HG03439 (cell line): ENCODE results near the gene ASIC2.

Experiments used
- ATAC-seq: cut with Tn5 transposase; IDR thresholded peaks from one replicate; pipeline ENCODE4 v1.9.1; 2021; ENCODE audit warnings: mild to moderate bottlenecking, moderate library complexity; ENCODE audit not compliant: unreplicated experiment

Gene ASIC2

DNA sequence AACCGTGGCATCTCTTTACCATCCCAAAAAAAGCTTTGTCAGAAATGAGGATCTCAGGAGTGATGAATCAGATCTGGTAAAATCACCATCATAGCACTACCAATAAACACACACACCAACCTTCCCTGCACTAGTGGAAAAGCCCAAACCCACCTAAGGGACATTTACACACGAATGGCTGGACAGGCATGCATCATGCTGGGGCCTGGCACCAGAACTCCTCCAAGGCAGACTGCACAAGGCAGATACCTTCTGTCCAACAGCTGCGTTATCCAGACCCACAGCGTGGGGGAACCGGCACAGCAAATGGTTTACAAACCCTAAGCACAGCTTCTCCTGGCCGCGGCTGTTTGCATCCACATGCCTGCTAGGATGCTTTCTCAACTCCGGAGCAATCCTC, 2.8 kb downstream of the ASIC2 start:
- ATAC-seq, result no peak

DNA sequence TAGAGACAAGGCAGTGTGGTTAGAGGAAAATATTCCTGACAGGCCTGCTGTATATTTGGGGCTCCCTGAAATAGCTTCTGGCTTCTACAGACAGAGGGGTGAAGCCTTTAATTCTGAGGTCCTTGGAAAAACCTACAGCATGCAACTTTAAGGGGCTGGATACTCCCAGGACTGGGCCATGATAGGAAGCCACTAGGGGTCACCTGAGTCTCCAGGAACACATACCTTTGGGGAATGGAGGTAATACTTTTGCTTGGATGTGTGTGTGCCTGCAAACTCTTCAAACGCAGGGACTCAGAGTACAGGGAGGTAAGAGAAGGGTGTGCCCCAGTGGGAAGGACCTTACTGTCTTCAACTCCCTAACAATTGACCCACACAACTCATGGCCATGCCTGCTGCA, 4.1 kb downstream of the ASIC2 start:
- ATAC-seq, result no peak

DNA sequence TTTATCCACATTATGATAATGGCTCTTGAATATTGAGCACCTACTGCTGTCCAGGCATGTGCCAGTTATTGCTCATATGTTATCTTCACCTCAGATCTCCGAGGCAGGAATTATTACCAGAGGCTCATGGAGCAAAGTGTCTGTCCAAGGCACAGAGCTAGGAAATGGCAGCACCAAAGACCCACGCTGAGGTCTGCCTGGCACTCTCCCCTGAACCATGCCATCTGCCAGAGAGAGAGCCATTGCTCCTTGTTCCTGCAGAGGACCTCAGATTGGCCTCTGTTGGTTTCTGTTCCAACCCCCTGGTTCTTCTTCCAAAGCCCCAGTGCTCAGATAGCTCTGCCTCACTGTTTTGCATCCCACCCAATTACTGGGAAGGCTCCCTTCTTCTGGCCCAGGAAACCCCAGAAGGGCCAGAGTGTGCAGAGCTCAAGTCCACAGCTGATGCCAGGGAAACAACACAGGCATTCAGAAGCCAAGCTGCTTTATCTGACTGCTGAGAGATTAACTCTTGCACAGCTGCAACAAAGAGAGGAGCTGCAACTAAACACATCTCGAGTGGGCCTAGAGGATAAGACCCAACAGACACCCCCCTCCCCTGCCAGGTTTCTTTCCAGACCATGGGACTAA, 5.9 kb downstream of the ASIC2 start:
- no peak for ATAC-seq

DNA sequence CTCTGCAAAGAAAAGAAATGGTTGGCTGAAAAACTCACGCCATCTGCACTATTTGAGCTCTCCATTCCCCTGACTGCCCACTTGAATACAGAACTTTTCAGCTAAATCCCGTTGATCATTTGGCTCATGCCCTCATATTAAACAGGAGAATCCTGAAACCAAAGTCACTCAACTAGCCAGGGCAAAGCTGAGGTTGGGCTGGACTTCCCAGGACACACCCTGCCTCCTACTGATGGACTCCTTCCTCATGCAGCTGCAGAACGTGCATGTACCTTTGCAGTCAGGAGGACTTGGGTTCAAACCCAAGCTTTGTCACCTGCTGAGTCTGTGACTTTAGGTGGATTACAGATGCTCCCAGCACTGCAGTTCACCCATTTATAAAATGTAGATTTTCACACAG, 7.7 kb downstream of the ASIC2 start:
- ATAC-seq, result no peak

DNA sequence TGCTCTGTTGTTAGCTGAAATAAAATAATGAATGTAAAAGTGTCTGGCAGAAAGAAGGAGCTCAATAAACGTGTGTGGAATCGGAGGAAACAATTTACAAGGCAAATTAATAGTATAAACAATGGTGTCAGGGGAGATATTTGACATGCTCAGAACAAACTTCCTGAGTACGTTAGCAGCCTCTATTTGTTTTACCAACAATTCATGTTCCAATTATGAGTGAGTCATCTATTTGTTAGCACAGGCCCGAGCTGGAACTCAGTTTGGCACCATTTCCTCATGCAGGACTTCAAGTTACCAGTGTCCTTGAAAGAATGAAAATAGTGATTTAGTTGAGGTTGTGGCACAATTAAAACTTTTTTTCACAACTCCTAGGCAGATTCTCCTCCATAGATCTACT, 9.1 kb downstream of the ASIC2 start:
- ATAC-seq, result no peak

DNA sequence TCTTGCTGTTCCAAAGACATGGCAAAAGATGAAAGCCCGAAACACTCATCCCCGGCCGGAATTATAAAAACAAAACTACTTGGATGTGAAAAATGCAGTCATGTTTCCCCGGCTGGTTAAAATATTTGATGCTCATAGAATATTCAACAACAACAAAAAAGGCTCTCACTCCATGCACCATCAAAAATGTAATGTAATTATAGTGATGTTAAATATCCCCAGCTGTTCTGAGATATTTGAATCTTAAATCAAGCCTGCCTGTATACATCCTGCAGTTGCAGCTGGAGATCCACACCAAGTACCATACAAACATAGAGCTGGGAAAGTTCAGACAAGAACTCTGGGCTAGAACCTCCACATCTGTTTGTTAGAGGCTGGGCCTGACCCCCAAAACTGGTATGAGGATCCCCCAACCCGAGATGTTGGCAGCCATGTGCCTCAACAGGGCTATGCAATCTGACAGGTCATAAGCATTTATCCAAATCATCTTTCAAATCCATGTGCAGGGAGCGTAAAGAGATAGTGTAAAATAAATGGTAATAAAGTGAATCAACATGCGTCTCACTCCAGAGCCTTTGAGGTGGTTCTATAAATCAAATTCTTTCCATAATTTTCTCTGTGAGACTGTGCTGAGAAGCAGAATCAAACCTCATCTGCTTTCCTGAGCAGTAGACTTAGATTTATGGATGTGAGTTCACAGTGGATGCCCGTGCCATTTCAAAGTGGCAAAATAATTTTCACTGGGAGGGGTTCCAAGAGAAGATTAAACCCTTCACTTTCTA, 12.7 kb downstream of the ASIC2 start:
- ATAC-seq, result no peak

DNA sequence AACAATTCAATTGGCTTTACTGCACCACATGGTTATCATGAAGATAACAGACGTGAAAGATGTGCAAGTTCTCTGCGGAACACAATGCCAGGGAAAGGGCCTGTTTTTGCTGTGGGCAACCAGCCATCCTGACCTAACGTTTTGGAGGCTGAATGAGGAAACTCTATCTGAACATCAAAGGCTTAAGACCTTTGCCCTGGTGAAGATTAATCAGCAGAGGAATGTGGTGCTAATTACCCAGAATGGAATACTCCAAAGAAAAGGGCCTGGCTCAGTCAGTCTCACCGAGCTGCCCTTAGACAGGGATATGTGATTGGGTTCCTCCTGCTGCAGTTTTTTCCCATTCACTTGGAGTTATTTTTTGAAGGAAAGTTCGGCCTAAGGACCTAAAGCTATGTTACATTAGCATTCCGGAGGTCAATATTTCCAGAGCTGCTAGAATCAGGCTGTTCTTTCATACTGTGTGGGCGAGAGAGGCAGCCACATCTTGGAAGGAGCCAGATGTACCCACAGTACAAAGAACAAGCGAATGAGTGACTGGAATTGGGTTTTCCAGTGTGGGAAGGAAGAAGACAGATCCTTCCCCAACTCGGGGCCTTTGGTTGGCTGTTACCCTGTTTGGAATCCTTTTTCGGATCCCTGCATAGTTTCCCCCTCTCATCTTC, 15.5 kb downstream of the ASIC2 start:
- no peak for ATAC-seq

DNA sequence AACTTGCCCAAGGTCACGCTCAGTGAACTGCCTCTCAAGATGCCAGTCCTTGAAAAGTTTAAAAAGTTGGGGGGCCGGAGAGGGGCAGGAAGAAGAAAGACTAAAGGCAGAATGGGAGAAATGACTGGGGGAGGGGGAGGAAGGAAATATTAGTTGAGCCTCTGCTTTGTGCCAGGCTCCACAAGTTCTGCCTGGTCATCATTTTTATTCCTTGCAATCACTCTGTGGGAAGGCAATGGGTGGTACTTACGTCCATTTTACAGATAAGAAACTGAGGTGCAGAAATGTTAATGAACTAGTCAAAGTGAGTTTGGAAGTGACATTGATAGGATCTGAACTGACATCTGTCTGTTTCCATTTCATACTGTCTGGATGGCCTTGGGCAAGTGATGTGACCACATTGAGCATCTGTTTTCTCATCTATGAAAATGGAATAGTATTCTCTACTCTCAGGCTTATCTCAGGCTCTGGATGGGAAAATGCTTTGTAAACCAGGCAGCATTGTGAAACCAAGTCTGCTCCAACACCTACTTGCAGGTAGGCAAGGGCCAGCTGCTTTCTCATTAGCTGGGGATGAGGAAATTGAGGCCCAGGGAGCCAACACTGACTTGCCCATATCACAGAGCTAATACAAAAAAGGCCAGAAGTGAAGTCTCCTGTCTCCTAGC, 19.2 kb downstream of the ASIC2 start:
- no peak for ATAC-seq

DNA sequence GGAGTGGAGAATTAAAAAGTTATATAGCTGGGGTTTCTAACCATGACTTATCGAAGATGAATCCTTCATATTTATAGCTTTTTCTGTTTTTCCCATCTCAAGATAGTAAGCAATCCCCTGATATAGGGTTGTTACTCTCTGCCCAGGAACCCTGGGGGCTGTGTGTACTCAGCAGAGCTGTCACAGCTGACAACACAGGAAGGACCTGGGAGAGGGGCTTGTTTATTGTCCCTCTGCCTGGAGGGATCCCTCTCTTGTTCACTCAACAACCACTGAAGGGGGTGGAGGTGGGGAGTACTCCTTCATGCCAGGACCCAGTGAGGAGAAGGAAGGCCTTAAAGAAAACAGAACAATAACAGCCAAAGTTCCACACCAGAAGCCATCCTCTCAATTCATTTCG, 19.8 kb downstream of the ASIC2 start:
- no peak for ATAC-seq

DNA sequence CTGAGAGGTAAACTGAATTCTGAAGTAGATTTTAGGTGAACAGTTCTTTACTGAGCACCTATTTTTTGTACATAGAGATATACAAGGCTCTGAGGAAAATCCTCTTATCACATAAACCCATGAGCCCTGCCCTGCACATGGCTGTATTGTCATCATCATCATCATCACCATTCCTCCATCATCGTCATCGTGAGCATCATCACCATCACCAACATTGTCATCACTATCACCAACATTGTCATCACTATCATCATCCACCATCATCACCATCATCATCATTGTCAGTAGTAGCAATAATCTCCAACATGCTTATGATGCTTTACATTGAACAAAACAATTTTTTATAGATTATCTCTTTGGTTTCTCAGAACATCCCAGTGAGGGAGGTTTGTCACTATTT, 20.7 kb downstream of the ASIC2 start:
- ATAC-seq, result no peak

DNA sequence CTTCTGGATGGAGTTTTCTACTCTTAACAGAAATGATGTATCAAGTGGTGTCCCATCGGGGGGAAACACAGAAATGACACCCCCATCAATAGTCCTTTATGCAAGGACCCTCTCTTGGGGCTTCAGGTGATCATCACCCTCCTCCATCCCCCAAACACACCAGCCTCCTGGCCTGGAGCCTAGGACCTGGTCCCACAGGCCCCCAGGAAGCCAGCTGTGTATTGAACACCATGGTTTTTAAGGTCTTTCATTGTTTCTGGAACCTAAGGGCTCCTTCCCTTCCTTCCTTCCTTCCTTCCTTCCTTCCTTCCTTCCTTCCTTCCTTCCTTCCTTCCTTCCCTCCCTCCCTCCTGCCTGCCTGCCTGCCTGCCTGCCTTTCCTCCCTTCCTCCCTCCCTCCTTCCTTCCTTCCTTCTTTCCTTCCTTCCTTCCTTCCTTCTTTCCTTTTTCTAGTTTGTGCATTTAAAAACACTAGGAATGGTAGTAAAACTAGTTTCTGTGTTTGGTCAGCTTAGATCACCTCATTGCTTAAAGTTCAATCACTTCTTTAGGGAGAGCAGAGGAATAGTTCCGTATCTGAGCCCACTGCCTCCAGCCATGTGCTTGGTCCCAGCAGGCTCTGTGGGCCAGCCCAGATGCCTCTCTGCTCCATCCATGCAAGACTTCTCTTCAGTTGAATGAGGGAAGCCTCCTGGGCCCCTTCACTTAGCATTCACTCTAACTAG, 23.6 kb downstream of the ASIC2 start:
- ATAC-seq, result no peak

DNA sequence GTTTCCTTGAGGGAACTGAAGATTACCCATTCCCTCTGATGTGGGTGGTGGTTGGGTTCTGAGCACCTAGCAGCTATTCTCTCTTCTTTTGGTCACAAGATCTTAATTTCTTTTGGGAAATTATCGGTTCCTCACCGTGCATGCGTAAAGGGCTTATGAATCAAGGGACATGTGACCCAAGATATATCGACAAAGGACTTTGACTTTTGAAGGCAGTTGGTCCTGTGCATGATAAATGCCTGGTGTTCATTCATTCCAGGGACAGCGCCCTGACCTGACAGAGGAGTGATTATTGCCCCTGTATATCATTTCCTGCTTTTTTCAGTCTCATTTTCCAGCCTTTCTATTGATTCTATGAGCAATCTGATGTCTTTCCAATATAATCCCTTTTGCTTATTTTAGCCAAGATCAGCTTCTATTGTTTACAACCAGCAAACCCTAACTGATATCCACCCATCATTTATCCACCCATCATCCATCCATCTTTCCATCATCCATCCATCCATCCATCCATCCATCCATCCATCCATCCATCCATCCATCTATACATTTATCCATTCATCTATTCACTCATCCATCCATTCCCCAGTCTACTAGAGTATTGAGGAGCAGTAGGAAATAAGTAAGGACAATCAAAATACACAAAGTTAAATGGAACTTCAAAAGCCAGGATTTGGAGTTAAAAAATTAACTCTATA, 25.1 kb downstream of the ASIC2 start:
- ATAC-seq, result no peak

DNA sequence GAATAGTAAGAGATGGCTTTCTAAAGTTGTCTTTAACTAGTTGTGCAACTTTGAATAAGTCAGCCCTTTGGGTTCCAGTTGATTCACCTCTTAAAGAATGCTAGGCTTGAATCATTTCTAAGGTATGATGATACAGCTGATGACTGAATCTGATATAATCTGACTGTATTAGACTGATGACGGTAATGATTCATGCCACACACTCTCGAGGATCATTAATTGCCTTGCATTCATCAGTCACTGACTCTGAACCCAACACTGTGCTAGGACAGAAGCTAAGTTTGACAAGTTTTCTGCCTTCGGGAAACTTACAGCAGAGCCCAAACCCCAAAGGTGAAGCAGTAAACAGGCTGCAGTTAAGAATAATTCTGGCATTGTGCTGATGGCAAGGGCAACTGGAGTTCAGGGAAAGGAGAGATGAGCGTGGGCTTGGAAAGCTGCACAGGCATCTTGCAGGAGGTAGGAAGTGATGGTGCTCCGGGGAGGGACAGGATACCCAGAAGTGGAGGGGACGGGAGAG, 25.8 kb downstream of the ASIC2 start:
- no peak for ATAC-seq

DNA sequence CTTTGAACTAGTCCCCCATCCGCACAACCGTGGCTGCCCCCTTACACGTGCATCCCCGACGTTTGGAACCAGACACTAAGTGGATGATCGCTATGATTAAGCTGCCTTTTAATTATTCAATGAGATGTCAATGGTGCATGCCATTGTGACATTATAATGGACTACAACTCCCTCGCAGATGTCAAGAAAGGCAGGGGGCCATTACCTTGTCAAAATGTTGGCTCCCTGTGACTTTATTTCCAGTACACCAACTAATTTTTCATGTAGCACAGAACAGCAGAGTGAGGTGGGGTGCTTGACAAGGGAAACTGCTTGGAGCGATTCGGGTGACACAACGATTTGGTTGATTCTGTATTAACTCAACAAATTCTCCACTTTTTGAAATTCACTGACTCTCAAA, 26.5 kb downstream of the ASIC2 start:
- ATAC-seq, result no peak

DNA sequence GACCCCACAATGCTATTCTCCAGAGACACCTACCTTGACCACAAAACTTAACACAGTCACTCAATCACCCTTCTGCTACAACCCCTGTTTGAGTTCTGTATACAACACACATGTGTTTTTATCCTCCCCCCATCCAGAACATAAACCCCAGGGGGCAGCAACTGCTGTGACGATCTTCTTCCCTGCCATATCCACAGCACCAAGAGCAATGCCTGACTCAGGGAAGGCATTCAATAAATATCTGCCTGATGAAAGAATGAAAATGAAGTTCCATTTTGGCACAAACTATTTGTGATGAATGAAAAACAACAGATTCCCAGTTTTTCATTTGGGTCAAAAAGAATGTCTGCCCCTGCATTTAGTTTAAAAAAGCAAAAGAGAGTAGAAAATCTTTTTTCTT, 27.0 kb downstream of the ASIC2 start:
- no peak for ATAC-seq

DNA sequence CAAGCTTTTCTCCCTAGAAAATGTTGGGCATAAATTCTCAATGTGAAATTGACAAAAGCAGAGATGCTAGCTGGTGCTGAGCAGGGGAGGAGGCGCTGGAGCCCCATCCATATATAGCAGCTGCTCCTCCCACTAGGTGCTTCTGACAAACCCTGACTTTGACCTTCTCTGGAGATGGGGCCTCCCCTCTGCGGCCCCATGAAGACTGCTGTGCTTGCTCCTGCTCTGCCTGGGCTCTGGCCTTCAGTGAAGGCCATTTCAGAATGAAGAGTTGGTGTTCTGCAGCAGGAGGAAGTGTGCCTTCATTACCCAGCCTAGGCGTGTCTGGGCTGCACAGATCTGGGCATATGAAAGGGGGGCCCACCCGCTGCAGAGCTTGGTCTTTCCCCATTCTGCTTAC, 29.7 kb downstream of the ASIC2 start:
- no peak for ATAC-seq

DNA sequence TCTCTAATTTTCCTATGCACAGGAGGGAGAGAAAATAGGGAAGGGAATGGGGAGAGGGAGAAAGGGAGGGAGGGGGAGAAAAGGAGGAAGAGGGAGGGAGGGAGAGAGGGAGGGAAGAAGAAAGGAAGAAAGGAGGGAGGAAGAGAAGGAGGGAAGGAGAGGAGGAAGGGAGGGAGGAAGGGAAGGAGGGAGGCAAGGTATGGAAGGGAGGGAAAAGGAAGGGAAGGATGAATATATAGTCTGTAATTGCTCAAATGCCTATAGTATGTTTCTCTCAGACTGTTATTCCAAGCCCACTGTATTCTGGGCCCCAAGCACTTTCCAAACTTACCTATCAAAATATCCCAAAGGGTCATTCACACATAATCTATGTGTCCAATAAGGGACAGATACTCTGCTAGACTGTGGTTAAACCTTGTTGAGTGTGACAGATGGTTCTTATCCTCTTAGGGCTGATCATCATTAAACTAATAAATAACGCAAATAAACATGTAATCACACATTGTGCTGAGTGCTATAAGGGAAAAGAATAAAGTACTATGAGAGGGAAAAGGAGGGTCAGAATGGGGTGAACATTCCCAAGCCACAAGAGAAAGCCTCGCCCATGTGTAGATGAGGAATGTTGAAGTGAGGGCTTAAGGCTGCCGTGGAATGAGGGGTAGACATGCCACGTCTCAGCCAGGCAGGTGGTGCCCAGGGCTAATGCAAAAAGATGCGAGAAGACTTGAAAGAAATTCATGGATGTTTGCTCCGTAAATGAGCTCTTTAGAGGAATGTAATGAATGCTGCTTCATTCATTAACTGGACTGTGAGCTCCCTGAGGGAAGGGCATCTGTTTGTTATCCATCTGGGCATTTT, 30.6 kb downstream of the ASIC2 start:
- no peak for ATAC-seq

DNA sequence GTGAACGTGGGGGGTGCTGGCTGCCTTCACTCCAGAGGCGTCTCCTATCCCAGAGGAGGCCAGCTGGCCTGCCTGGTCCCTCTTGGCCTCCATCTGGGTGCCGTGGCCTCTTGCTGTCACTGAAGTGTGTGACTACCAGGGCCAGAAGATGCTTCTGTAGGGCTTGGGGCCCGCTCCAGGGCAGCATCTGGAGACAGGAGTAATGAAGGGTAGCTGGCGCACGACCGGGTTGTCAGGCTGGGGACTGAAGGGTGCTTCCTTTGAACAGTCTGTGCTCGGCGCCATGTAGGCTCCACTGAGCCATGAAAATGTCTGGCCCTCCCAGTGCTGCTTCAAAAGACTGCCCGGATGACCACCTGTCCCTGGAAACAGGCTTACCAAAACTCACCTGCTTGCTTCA, 31.3 kb downstream of the ASIC2 start:
- ATAC-seq, result no peak

DNA sequence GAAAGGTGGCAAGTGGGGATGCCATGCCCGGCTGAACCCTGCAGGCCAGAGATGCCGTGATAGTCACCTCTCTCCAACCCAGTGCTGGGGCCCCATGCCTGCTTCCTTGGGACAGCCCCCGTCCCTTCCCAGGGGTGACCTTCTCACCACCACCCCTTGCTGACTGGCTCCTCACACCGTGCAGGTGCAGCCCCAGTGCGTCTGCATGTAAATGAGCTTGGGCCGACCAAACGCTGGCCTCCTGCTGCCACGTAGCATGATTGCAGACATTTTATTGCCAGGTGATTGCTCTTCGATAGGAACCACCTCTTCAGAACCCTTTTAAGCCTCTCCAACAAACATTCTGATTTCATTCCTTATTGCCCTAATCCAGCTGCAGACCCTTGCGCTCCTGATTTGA, 32.5 kb downstream of the ASIC2 start:
- ATAC-seq, result no peak
